NCI-H146 treated with DMSO at 0.1 percent for 48 hours (cell line): ENCODE data around the gene GABBR2.
A peak's percentile ranks its signal among the peaks of the same experiment; 100 is the strongest.

Experiments
- DNase-seq: peaks from one replicate; lab custom pipeline; 2025; ENCODE audit not compliant: unreplicated experiment; lab: John Stamatoyannopoulos, UW

Gene GABBR2

GRCh38 chr9:98708933-98709911, at the start of gene GABBR2:
Gene GABBR2, minus strand, starts transcription at chr9:98708935. Its CDS starts 198 bp downstream, at chr9:98708737.
- DNase-seq = peak; percentile 2

- no peak for DNase-seq
Observed at GRCh38 chr9:98755006-98755618, 46.4 kb upstream of the GABBR2 start.

- DNase-seq = no peak
Observed at GRCh38 chr9:98751210-98751609, 42.5 kb upstream of the GABBR2 start.

GRCh38 chr9:98750364-98751060, 41.8 kb upstream of the GABBR2 start:
- DNase-seq = no peak

- DNase-seq = no peak
Observed at GRCh38 chr9:98747476-98747875, 38.7 kb upstream of the GABBR2 start.

GRCh38 chr9:98745470-98745869, 36.7 kb upstream of the GABBR2 start:
- DNase-seq = no peak

GRCh38 chr9:98743818-98744611, 35.3 kb upstream of the GABBR2 start:
- DNase-seq = no peak

- no peak for DNase-seq
Observed at GRCh38 chr9:98743329-98743728, 34.6 kb upstream of the GABBR2 start.

GRCh38 chr9:98742325-98743280, 33.9 kb upstream of the GABBR2 start:
- DNase-seq = no peak

- DNase-seq = peak; percentile 21
Observed at GRCh38 chr9:98740226-98740881, 31.6 kb upstream of the GABBR2 start.

- no peak for DNase-seq
Observed at GRCh38 chr9:98738741-98739140, 30.0 kb upstream of the GABBR2 start.

- DNase-seq = no peak
Observed at GRCh38 chr9:98736226-98736625, 27.5 kb upstream of the GABBR2 start.

GRCh38 chr9:98732801-98733200, 24.1 kb upstream of the GABBR2 start:
- no peak for DNase-seq

GRCh38 chr9:98732091-98732490, 23.4 kb upstream of the GABBR2 start:
- DNase-seq = no peak

- DNase-seq = no peak
Observed at GRCh38 chr9:98730871-98731270, 22.1 kb upstream of the GABBR2 start.

- DNase-seq = no peak
Observed at GRCh38 chr9:98728500-98728899, 19.8 kb upstream of the GABBR2 start.

GRCh38 chr9:98727428-98727827, 18.7 kb upstream of the GABBR2 start:
- DNase-seq = no peak

GRCh38 chr9:98726735-98727134, 18.0 kb upstream of the GABBR2 start:
- no peak for DNase-seq
